ENCODE results near the gene SLC44A4. TPM values are rescaled to one million over a fixed set of nuclear protein-coding genes. Genes with fewer than 3 reads are reported as not detected.

Gene SLC44A4
- total and polyA plus RNA-seq, 9 of the 15 experiments (the other 6 are each of a cell fraction or from before 2014, with no cell fraction given), result 7.9 to 18.6 (median 11.2) TPM

- TF ChIP-seq ZC3H4 (CRISPR knock-in tag; IDR thresholded peaks at IDR 0.05; ENCODE audit: borderline replicate concordance) (no peak), BACH1 (tag; IDR thresholded peaks at IDR 0.05) (no peak), MCM3 (IDR thresholded peaks at IDR 0.05) (no peak), SIN3B (IDR thresholded peaks at IDR 0.05; ENCODE audit: low read depth) (0 out of 2 replicates have a peak, but pooled peaks have one; percentile 38), SNRNP70 (optimal IDR thresholded peaks at IDR 0.05; ENCODE audit: low read depth, low read length) (no peak), HDAC2 (IDR thresholded peaks at IDR 0.05) (no peak), RHOXF2B (CRISPR knock-in tag; conservative IDR thresholded peaks at IDR 0.05) (peak; percentile 89; the same call in 1 of the 2 replicates), HDAC8 (tag; IDR thresholded peaks at IDR 0.05) (no peak), CAMTA2 (CRISPR knock-in tag; conservative IDR thresholded peaks at IDR 0.05) (no peak), JUN (IDR thresholded peaks at IDR 0.05; ENCODE audit: borderline replicate concordance, low read depth, low read length) (peak; percentile 58; the same call in 1 of the 2 replicates), JUN (CRISPR knock-in tag; IDR thresholded peaks at IDR 0.05; ENCODE audit: borderline replicate concordance) (no peak), KAT7 (CRISPR knock-in tag; IDR thresholded peaks at IDR 0.05; ENCODE audit: borderline replicate concordance) (0 out of 2 replicates have a peak, but pooled peaks have one; percentile 98), SMARCA4 (IDR thresholded peaks at IDR 0.05) (0 out of 2 replicates have a peak, but pooled peaks have one; percentile 9), NR4A1 (CRISPR knock-in tag; IDR thresholded peaks at IDR 0.05) (peak; percentile 15; the same call in 1 of the 2 replicates), NR4A1 (tag; IDR thresholded peaks at IDR 0.05) (0 out of 2 replicates have a peak, but pooled peaks have one; percentile 31), PHF21A (IDR thresholded peaks at IDR 0.05; ENCODE audit: borderline replicate concordance, low read depth) (no peak), XRCC3 (IDR thresholded peaks at IDR 0.05) (no peak), KAT2B (IDR thresholded peaks at IDR 0.05; ENCODE audit: low read depth, low read length) (no peak), ADNP (tag; IDR thresholded peaks at IDR 0.05) (no peak), PTBP1 (IDR thresholded peaks at IDR 0.05; ENCODE audit: low read depth, low read length) (no peak), THAP12 (CRISPR knock-in tag; IDR thresholded peaks at IDR 0.05) (0 out of 2 replicates have a peak, but pooled peaks have one; percentile 46), HIVEP1 (CRISPR knock-in tag; IDR thresholded peaks at IDR 0.05) (no peak), CCNT2 (IDR thresholded peaks at IDR 0.05; ENCODE audit: borderline replicate concordance, extremely low read depth, insufficient read length, low read depth, low read length) (peak; percentile 94)
- TF ChIP-seq, protein P1, sequence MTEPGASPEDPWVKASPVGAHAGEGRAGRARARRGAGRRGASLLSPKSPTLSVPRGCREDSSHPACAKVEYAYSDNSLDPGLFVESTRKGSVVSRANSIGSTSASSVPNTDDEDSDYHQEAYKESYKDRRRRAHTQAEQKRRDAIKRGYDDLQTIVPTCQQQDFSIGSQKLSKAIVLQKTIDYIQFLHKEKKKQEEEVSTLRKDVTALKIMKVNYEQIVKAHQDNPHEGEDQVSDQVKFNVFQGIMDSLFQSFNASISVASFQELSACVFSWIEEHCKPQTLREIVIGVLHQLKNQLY (CRISPR knock-in tag; conservative IDR thresholded peaks at IDR 0.05), result peak in 1 of 2 experiments; percentile 82; a peak in 1 of 4 replicates
- TF ChIP-seq, protein P2, sequence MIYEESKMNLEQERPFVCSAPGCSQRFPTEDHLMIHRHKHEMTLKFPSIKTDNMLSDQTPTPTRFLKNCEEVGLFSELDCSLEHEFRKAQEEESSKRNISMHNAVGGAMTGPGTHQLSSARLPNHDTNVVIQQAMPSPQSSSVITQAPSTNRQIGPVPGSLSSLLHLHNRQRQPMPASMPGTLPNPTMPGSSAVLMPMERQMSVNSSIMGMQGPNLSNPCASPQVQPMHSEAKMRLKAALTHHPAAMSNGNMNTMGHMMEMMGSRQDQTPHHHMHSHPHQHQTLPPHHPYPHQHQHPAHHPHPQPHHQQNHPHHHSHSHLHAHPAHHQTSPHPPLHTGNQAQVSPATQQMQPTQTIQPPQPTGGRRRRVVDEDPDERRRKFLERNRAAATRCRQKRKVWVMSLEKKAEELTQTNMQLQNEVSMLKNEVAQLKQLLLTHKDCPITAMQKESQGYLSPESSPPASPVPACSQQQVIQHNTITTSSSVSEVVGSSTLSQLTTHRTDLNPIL (CRISPR knock-in tag; IDR thresholded peaks at IDR 0.05), result no peak
Measured at GRCh38 chr6:31897612-31898382, 19.0 kb upstream of the SLC44A4 start, which contains the start of gene EHMT2 (continued).
